HCT116 (cell line): ENCODE data around the gene AKT3. TPM values are rescaled to one million over a fixed set of nuclear protein-coding genes. Genes with fewer than 3 reads are reported as not detected.

Experiments used
- ATAC-seq: fragments of 200-7000 bp; cut with Tn5 transposase; 2 replicates; pipeline ENCODE4 v1.9.1; 2020; ENCODE audit warnings: mild to moderate bottlenecking, moderate library complexity
- BruUV-seq: library from RNA; stranded (reverse); fragments of 400-500 nt; replicated peaks from 2 replicates; lab custom pipeline; 2021; lab: Mats Ljungman, UMichigan
- CTCF ChIA-PET: fragments of 300-600 bp; sonication (Branson Sonifier 250); formaldehyde crosslinking; loops from one replicate; lab custom pipeline; 2021; ENCODE audit warnings: antibody characterized with exemption; lab: Charles Lee
- POLR2A ChIA-PET: fragments of 300-600, 350-600 bp; sonication (Branson Sonifier 250); formaldehyde crosslinking; loops from one replicate; lab custom pipeline; 2021; ENCODE audit warnings: antibody characterized with exemption; lab: Charles Lee
- RAD21 ChIA-PET, 2 experiments: fragments of 300-600 bp; sonication (Branson Sonifier 250); formaldehyde crosslinking; loops; one replicate each; lab custom pipeline; 2023; ENCODE audit warnings: low total read pairs in 2 of 2; ENCODE audit not compliant: uncharacterized antibody in 2 of 2, unreplicated experiment in 2 of 2, low non-redundant PET in 1 of 2; lab: Charles Lee
- DNase-seq: peaks from one replicate; pipeline ENCODE4 v3.0.0-alpha.2; 2010; ENCODE audit warnings: low read depth, low spot score
- H2AFZ ChIP-seq: fragments of 200-600 bp; shearing (Covaris generic), sonication (generic); 2 replicates; pipeline ENCODE4 v1.6.1; 2017; ENCODE audit warnings: low read depth, mixed run types, mixed read lengths, antibody characterized with exemption, low read length; ENCODE audit not compliant: poor library complexity, severe bottlenecking
- H3K27ac ChIP-seq: 2 replicates; pipeline ENCODE4 v1.5.1; 2012; ENCODE audit warnings: low read depth, low read length
- H3K27me3 ChIP-seq: fragments of 200-600 bp; sonication (generic); 2 replicates; pipeline ENCODE4 v1.6.1; 2016; ENCODE audit warnings: mixed run types, low read length, mixed read lengths; ENCODE audit not compliant: insufficient read depth
- H3K36me3 ChIP-seq, 2 experiments: fragments of 200-500 bp in 1 of 2; fragments of 200-600 bp in 1 of 2; sonication (Bioruptor generic) in 1 of 2; sonication (generic) in 1 of 2; 2 replicates each; pipeline versions ENCODE4 v1.5.1 to v1.6.1; 2014 to 2016; ENCODE audit warnings: low read length in 2 of 2, inconsistent platforms in 1 of 2, mixed read lengths in 1 of 2, mixed run types in 1 of 2; ENCODE audit not compliant: insufficient read depth in 2 of 2, control insufficient read depth in 1 of 2
- H3K4me1 ChIP-seq, 2 experiments: fragments of 200-600 bp in 1 of 2; sonication (generic) in 1 of 2; 2 replicates each; pipeline versions ENCODE4 v1.5.1 to v1.6.1; 2012 to 2017; ENCODE audit warnings: low read length in 2 of 2, inconsistent platforms in 1 of 2, mild to moderate bottlenecking in 1 of 2, mixed read lengths in 1 of 2, mixed run types in 1 of 2, moderate library complexity in 1 of 2; ENCODE audit not compliant: insufficient read depth in 2 of 2, control insufficient read depth in 1 of 2
- H3K4me2 ChIP-seq: fragments of 200-600 bp; sonication (generic); 2 replicates; pipeline ENCODE4 v1.6.1; 2017; ENCODE audit warnings: mixed run types, low read length, mixed read lengths
- H3K4me3 ChIP-seq, 2 experiments: fragments of 200-600 bp in 1 of 2; sonication (generic) in 1 of 2; replicated peaks in 1 of 2; 2 replicates each; pipeline ENCODE4 v1.5.1; 2011 to 2016; ENCODE audit warnings: low read length in 2 of 2, control low read depth in 1 of 2, low read depth in 1 of 2, mild to moderate bottlenecking in 1 of 2, mixed read lengths in 1 of 2, mixed run types in 1 of 2
- H3K79me2 ChIP-seq: fragments of 200-600 bp; sonication (generic); 2 replicates; pipeline ENCODE4 v1.6.1; 2017; ENCODE audit warnings: mild to moderate bottlenecking, mixed run types, low read length, moderate library complexity, mixed read lengths; ENCODE audit not compliant: insufficient read depth
- H3K9ac ChIP-seq: fragments of 200-600 bp; sonication (generic); 2 replicates; pipeline ENCODE4 v1.6.1; 2016; ENCODE audit warnings: low read length, mixed read lengths
- H3K9me2 ChIP-seq: fragments of 200-600 bp; sonication (generic), shearing (Covaris generic); 2 replicates; pipeline ENCODE4 v1.6.1; 2017; ENCODE audit warnings: mixed run types, mild to moderate bottlenecking, moderate library complexity; ENCODE audit not compliant: insufficient read depth
- H3K9me3 ChIP-seq, 2 experiments: fragments of 200-500 bp in 1 of 2; fragments of 200-600 bp in 1 of 2; sonication (Bioruptor generic) in 1 of 2; sonication (generic) in 1 of 2; 2 replicates each; pipeline ENCODE4 v1.6.1; 2014 to 2017; ENCODE audit warnings: low read length in 2 of 2, mixed read lengths in 2 of 2, inconsistent platforms in 1 of 2, low read depth in 1 of 2, mild to moderate bottlenecking in 1 of 2, mixed run types in 1 of 2, moderate library complexity in 1 of 2; ENCODE audit not compliant: control insufficient read depth in 1 of 2, insufficient read depth in 1 of 2
- H4K20me1 ChIP-seq: fragments of 200-600 bp; sonication (generic), shearing (Covaris generic); 2 replicates; pipeline ENCODE4 v1.6.1; 2017; ENCODE audit warnings: mixed run types, mild to moderate bottlenecking, moderate library complexity; ENCODE audit not compliant: insufficient read depth
- ATF3 ChIP-seq: IDR thresholded peaks from 2 replicates; pipeline ENCODE4 v1.6.1; 2012
- CBX3 ChIP-seq: IDR thresholded peaks from 2 replicates; pipeline ENCODE4 v1.6.1; 2012; ENCODE audit warnings: low read depth
- CEBPB ChIP-seq: IDR thresholded peaks from 2 replicates; pipeline ENCODE4 v1.6.1; 2012; ENCODE audit warnings: low read depth
- CTCF ChIP-seq, 3 experiments: fragments of 200-600 bp in 1 of 3; sonication (generic) in 1 of 3; IDR thresholded peaks in 2 of 3; conservative IDR thresholded peaks in 1 of 3; 2 replicates each; pipeline ENCODE4 v1.5.1; 2012 to 2017; ENCODE audit warnings: low read depth in 2 of 3, low read length in 2 of 3, antibody characterized with exemption in 1 of 3, borderline replicate concordance in 1 of 3, control low read depth in 1 of 3, mild to moderate bottlenecking in 1 of 3, mixed read lengths in 1 of 3, mixed run types in 1 of 3, moderate library complexity in 1 of 3; ENCODE audit not compliant: insufficient read depth in 1 of 3
- ELF1 ChIP-seq: IDR thresholded peaks from 2 replicates; pipeline ENCODE4 v1.6.1; 2012; ENCODE audit warnings: low read depth, borderline replicate concordance
- EZH2 ChIP-seq: fragments of 200-600 bp; sonication (generic); IDR thresholded peaks from 2 replicates; pipeline ENCODE4 v1.6.1; 2017; ENCODE audit warnings: antibody characterized with exemption, mixed run types
- FOSL1 ChIP-seq: IDR thresholded peaks from 2 replicates; pipeline ENCODE4 v1.6.1; 2012; ENCODE audit warnings: low read depth
- POLR2A ChIP-seq: IDR thresholded peaks from 2 replicates; pipeline ENCODE4 v1.7.0; 2011; ENCODE audit warnings: borderline replicate concordance; ENCODE audit not compliant: insufficient read depth, insufficient read length; ENCODE audit errors: extremely low read depth
- POLR2AphosphoS5 ChIP-seq: IDR thresholded peaks from 2 replicates; pipeline ENCODE4 v1.6.1; 2011; ENCODE audit warnings: mild to moderate bottlenecking, low read depth, low read length, moderate library complexity
- RAD21 ChIP-seq: IDR thresholded peaks from 2 replicates; pipeline ENCODE4 v1.6.1; 2012; ENCODE audit warnings: low read depth, mild to moderate bottlenecking
- SP1 ChIP-seq: IDR thresholded peaks from 2 replicates; pipeline ENCODE4 v1.6.1; 2012; ENCODE audit warnings: low read depth
- YY1 ChIP-seq: IDR thresholded peaks from 2 replicates; pipeline ENCODE4 v1.6.1; 2011; ENCODE audit warnings: low read length, low read depth, moderate library complexity, mild to moderate bottlenecking; ENCODE audit not compliant: insufficient replicate concordance; ENCODE audit errors: extremely low read depth
- ZFX ChIP-seq: fragments of 450-650 bp; IDR thresholded peaks from 2 replicates; pipeline ENCODE4 v1.6.1; 2017
- intact Hi-C: fragments of 100-400 bp; cut with micrococcal nuclease; formaldehyde crosslinking; loops from 2 replicates; pipeline ENCODE4 v1.10.0; 2022
- total RNA-seq: library from RNA; stranded (reverse); gene quantifications from one replicate; pipeline ENCODE4 v1.2.1, GENCODE V29; 2021; ENCODE audit not compliant: unreplicated experiment

The AKT3 gene
- total RNA-seq, 1 experiment from 2014 or later: 0.49 TPM

GRCh38 chr1:243503155-243503554 is 346.9 kb downstream of the AKT3 start:
- intact Hi-C loops: no loop called here
- H3K4me1 ChIP-seq: no peaks in the 10 kb centered on the region
- no peaks in the 10 kb centered on the region for H3K79me2 ChIP-seq
- DNase-seq (no peak), ATAC-seq (no peak)
- H3K27me3 ChIP-seq: no peaks in the 10 kb centered on the region
- no peak overlapping the region for H3K27ac ChIP-seq
- H3K9ac ChIP-seq: no peak overlapping the region
- no peaks in the 10 kb centered on the region for H3K9me2 ChIP-seq
- ChIA-PET CTCF (no interaction called here), POLR2A (no interaction called here), RAD21 (no interaction called here)
- BruUV-seq: no TSS peak
- TF ChIP-seq POLR2AphosphoS5 (no peak), CEBPB (no peak), EZH2 (no peak), ATF3 (no peak), YY1 (no peak), FOSL1 (no peak), ZFX (no peak), RAD21 (no peak), ELF1 (no peak), CBX3 (no peak), CTCF (IDR thresholded peaks at IDR 0.05 in 2 of 3, conservative IDR thresholded peaks at IDR 0.05 in 1 of 3; ENCODE audit: borderline replicate concordance in 1 of 3, insufficient read depth in 1 of 3, low read depth in 2 of 3, low read length in 2 of 3) (no peak), SP1 (no peak), POLR2A (no peak)
- no peak overlapping the region for H3K4me2 ChIP-seq
- no peak overlapping the region for H2AFZ ChIP-seq
- no peaks in the 10 kb centered on the region for H4K20me1 ChIP-seq
- no peaks in the 10 kb centered on the region for H3K36me3 ChIP-seq
- no peaks in the 10 kb centered on the region for H3K9me3 ChIP-seq
- H3K4me3 ChIP-seq: no peak overlapping the region
